ENCODE data around the gene TEAD2. TPM values are rescaled to one million over a fixed set of nuclear protein-coding genes. Genes with fewer than 3 reads are reported as not detected.

The TEAD2 gene
- total and polyA plus RNA-seq, 9 of the 15 experiments (the other 6 are each of a cell fraction or from before 2014, with no cell fraction given): 1.6 to 27.0 (median 13.9) TPM

- no peaks in the 10 kb centered on the region for H3K79me2 ChIP-seq (ENCODE audit: control insufficient read depth, insufficient read depth, low read length)
- BruUV-seq (replicated peaks): no TSS peak
- H3K9me1 ChIP-seq (ENCODE audit: control insufficient read depth, insufficient read depth, low read length): no peaks in the 10 kb centered on the region
- no peaks in the 10 kb centered on the region for H3K27me3 ChIP-seq (ENCODE audit: control insufficient read depth in 2 of 2, insufficient read depth in 2 of 2, low read length in 2 of 2)
- peaks cover 9 to 22% of the 10 kb centered on the region in 2 experiments for H3K4me1 ChIP-seq (replicated peaks in 1 of 2; ENCODE audit: control insufficient read depth in 2 of 2, insufficient read depth in 2 of 2, low read length in 2 of 2)
- WGBS (ENCODE audit: insufficient coverage, low coverage, missing lambda C conversion rate): 60% methylated on average over 6 of the region's 6 CpGs
- no peak overlapping the region for H3K27ac ChIP-seq (ENCODE audit: extremely low read depth, low read depth, low read length)
- FAIRE-seq (no peak), ATAC-seq (no peak), DNase-seq (ENCODE audit: extremely low read depth in 1 of 4, low spot score in 3 of 4) (no peak)
- no peak overlapping the region for H3K4me3 ChIP-seq
- no peak overlapping the region for H2AFZ ChIP-seq (ENCODE audit: low read depth, low read length)
- H3K36me3 ChIP-seq (ENCODE audit: control insufficient read depth, insufficient read depth, low read length): no peaks in the 10 kb centered on the region
- ChIA-PET POLR2A (no interaction called here), CTCF (ENCODE audit: low intra/inter-chr PET ratio) (interaction anchor here (0.6 to 0.7 kb wide), 2 partner anchors 58 to 147 kb away, joined by 3 to 4 read pairs; no protein-coding TSS in a partner anchor)
- H4K20me1 ChIP-seq (replicated peaks; ENCODE audit: control insufficient read depth, insufficient read depth, low read length): no peaks in the 10 kb centered on the region
- TF ChIP-seq ATF3 (IDR thresholded peaks at IDR 0.05): peak; percentile 33; the same call in 1 of the 2 replicates
- no peak for TF ChIP-seq ATF3 (CRISPR knock-in tag; conservative IDR thresholded peaks at IDR 0.05)
- TF ChIP-seq CEBPG (CRISPR knock-in tag; IDR thresholded peaks at IDR 0.05): no peak; the same call in 1 of the 2 replicates
- peak; percentile 23 to 59; a peak in 2 of 4 replicates for TF ChIP-seq CEBPG (tag; conservative IDR thresholded peaks at IDR 0.05 in 1 of 2, IDR thresholded peaks at IDR 0.05 in 1 of 2)
- no peak for TF ChIP-seq THAP7 (CRISPR knock-in tag; IDR thresholded peaks at IDR 0.05)
- TF ChIP-seq ID3 (CRISPR knock-in tag; IDR thresholded peaks at IDR 0.05): no peak
- TF ChIP-seq ID3 (tag; IDR thresholded peaks at IDR 0.05): no peak
- TF ChIP-seq CEBPB (tag; IDR thresholded peaks at IDR 0.05): peak; percentile 37; the same call in 1 of the 2 replicates
- no peak overlapping the region for H3K9ac ChIP-seq (ENCODE audit: insufficient read depth in 1 of 2, low read depth in 2 of 2, low read length in 2 of 2)
- intact Hi-C loops (cut with micrococcal nuclease) (no loop called here), in situ Hi-C loops (cut with MboI) (no loop called here)
- no peaks in the 10 kb centered on the region for H3K9me3 ChIP-seq (replicated peaks; ENCODE audit: control insufficient read depth, insufficient read depth, low read depth, low read length)
- H3K4me2 ChIP-seq (ENCODE audit: insufficient read depth, low read length): no peak overlapping the region
Observed at GRCh38 chr19:49400029-49400428, 37.8 kb upstream of the TEAD2 start.

Data from K562 (cell line).